K562 (cell line): ENCODE measurements around the gene CCDC93. TPM values are rescaled to one million over a fixed set of nuclear protein-coding genes. Genes with fewer than 3 reads are reported as not detected.

Source experiments
- GTF2E2 ChIP-seq: fragments of 200-800 bp; sonication (Bioruptor generic); IDR thresholded peaks from 2 replicates; pipeline ENCODE4 v1.6.1; 2016; ENCODE audit warnings: missing genetic modification characterization, missing compliant biosample characterization
- PRMT5 ChIP-seq: sonication (generic); formaldehyde crosslinking; IDR thresholded peaks from 2 replicates; pipeline ENCODE4 v1.5.0; 2020; ENCODE audit warnings: missing genetic modification reagents
- REST ChIP-seq, 2 experiments: fragments of 450-650 bp; formaldehyde crosslinking in 1 of 2; IDR thresholded peaks; 2 replicates each; pipeline versions ENCODE4 v1.4.0 to v1.6.1; 2014 to 2020; ENCODE audit warnings: mild to moderate bottlenecking in 2 of 2, borderline replicate concordance in 1 of 2, low read depth in 1 of 2
- TCF3 ChIP-seq: sonication (generic); formaldehyde crosslinking; IDR thresholded peaks from 2 replicates; pipeline ENCODE4 v1.4.0; 2020; ENCODE audit warnings: mild to moderate bottlenecking, missing genetic modification reagents
- ZC3H11A ChIP-seq: IDR thresholded peaks from 2 replicates; pipeline ENCODE4 v1.6.1; 2012; ENCODE audit warnings: low read depth, low read length, improper control_type of control experiment
- ZNF764 ChIP-seq: fragments of 250-450 bp; sonication (Bioruptor Pico); IDR thresholded peaks from 2 replicates; pipeline ENCODE4 v1.4.0; 2020; ENCODE audit warnings: low read depth, mild to moderate bottlenecking, moderate library complexity
- polyA plus RNA-seq, 8 experiments: library from polyadenylated mRNA; depleted of rRNA in 4 of 8; stranded (reverse) in 5 of 8; unstranded in 3 of 8; fragments of >200 nt; fragmentation: Nextera tagmentation in 2 of 8; fragmentation: Illumina TruSeq in 1 of 8; extraction: Ambion mirVana in 2 of 8; extraction: Trizol in 1 of 8; gene quantifications; 2 replicates each; pipeline versions ENCODE4 v1.2.1 to v1.2.3, GENCODE V29; 2011 to 2014; ENCODE audit warnings: inconsistent platforms in 1 of 8, missing spikeins in 1 of 8
- total RNA-seq, 7 experiments: library from RNA; depleted of rRNA in 6 of 7; stranded (reverse); fragments of >200 nt in 6 of 7; fragmentation: Illumina TruSeq in 2 of 7; extraction: Trizol in 2 of 7; gene quantifications; 2 replicates each; pipeline versions ENCODE4 v1.2.1 to v1.2.3, GENCODE V29; 2011 to 2021; ENCODE audit warnings: low replicate concordance in 1 of 7

CCDC93 gene
- total and polyA plus RNA-seq, 9 of the 15 experiments (the other 6 are each of a cell fraction or from before 2014, with no cell fraction given), result 3.3 to 19.3 (median 12.4) TPM

- TF ChIP-seq ZNF764 (no peak), TCF3 (CRISPR knock-in tag) (no peak), PRMT5 (no peak), GTF2E2 (tag) (no peak), REST (IDR thresholded peaks at IDR 0.05; ENCODE audit: borderline replicate concordance) (no peak), REST (CRISPR knock-in tag; IDR thresholded peaks at IDR 0.05; ENCODE audit: low read depth) (no peak), ZC3H11A (no peak)
Measured at GRCh38 chr2:118052474-118052873, 38.6 kb upstream of the CCDC93 start (continued).
